ENCODE data around the gene NSFL1C.

DNA sequence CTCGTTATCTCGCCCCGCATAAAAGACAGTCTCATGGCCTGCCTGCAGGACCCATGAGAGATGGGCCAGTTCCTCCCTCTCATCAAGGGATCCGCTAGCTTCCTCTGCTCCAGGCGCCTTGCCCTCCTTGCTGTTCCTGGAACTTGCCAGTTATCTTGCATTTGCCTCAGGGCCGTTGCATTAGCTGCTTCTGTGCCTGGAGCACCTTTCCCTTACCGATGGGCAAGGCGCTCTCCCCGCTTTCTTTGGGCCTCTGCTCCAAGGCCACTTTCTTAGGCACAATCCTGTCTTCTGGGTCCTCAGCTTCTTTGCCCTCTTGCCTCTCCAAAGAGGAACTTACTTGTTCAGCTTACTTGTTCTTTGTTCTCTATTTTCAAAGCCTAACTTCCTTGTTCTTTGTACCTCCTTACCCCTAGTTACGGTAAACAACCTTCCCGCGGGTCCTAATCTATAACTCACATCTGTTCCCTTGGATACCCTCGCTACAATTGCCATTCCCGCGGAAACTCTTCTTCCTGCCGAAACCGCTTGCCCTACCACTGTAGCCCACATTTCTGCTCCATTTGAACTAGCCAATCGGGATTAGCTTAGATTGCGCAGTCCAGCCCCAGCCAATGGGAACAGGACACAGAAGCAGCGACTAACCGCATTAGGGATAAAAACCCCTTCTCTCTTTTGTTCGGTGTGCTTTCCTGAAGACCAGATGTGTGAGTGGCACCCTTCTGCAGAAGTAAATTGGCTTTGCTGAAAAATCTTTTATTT lies 887 bp upstream of the NSFL1C start:
- TF ChIP-seq CTCF (conservative IDR thresholded peaks at IDR 0.05; ENCODE audit: low read length) (no peak), EZH2phosphoT487 (IDR thresholded peaks at IDR 0.05; ENCODE audit: borderline replicate concordance, low read depth, low read length) (no peak)

All from OCI-LY7 (cell line).